Stimulated activated CD4-positive, alpha-beta T cell treated with anti-CD3 and anti-CD28 coated beads, Interleukin-15, amount 100 ng/mL, for 1 hour (primary cell): ENCODE data around the gene FOCAD.

ENCODE experiments used
- DNase-seq, 2 donors: peaks; one replicate each; pipeline ENCODE4 v3.0.0-alpha.2; 2020; ENCODE audit warnings: low read depth in 1 of 2, low spot score in 1 of 2

The FOCAD gene, protein sequence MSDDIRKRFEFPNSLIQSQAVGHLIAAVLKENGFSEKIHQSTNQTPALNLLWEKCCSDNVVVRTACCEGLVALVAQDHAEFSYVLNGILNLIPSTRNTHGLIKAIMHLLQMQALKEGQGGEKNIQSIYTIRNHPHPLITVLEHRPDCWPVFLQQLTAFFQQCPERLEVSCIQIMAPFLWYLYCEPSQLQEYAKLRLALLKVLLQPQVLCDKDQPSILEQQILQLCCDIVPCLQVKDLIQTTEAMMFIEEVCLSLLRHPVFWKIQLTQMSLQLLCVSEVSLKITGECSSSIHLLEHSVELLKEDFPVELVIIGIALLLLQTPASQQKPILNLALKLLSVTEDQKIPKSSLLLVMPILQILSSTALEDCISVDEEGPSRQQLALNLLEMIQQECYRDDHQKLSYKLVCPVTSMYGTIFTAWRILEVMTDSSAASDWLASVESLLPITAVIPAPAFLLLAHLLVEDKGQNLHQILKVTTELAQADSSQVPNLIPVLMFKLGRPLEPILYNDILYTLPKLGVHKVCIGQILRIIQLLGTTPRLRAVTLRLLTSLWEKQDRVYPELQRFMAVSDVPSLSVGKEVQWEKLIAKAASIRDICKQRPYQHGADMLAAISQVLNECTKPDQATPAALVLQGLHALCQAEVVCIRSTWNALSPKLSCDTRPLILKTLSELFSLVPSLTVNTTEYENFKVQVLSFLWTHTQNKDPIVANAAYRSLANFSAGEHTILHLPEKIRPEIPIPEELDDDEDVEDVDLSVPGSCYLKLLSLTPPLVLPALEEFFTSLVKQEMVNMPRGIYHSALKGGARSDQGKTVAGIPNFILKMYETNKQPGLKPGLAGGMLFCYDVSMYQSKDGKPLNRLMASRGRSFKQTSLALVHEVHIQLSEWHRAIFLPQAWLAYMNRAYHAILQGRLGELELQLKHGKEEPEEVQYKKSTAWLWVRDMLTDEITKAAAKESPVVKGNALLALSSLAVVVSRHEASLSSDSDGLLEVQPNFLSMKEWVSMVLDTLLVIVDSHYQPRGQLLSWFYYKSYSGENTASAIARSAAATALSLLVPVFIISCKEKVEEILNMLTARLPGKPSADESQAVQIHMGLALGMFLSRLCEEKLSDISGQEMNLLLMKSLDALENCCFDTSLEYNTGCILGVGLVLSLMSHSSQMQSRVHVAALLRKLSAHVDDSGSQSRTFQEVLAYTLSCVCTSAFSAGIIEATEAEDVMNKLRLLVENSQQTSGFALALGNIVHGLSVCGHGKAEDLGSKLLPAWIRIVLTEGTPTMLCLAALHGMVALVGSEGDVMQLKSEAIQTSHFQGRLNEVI (N-terminal part only)

DNA sequence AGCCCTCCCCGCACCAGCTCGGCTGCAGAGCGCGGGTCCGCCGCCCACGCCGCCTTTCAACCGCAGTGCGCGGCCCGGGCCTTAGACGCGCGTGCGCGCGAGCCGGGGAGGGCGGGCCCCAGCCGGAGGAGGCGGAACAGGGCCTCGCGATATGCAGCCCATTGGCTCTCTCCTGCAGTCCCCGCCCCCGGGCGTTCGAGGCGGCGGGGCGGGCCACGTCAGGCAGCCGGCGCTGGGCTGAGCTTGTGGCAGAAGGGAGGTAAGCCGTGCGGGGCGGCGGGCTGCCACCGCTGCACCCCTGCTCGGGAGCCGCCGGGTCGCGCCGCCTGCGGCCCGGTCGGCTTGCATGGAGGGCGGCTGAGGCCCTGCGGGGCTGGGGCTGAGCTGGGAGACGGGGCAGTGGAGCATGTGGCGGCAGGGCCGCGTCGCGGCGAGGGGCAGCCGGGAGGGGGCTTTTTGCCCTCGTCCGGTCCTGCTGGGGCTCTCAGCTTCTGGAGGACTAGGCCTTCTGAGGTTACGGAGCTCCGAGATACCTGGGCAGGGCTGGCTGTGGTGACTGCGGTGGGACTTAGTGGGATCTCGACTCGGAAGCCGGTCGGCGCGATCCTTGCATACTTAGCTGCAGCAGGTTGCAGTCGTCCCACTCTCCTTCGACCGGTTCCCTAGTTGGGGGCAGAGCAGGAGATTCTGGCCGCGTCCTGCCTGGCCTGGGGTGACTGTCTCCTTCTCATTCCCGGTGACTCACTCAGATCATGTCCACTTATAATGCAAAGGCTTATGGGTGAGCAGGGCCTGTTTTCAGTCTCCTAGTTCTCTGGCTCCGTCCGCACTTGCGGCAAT, at the start of gene FOCAD:
Gene FOCAD (plus strand): TSS at position 225 of the 840 bp plus-strand sequence. CDS start 31,095 bp downstream, outside the sequence.
- peak; percentile 92 to 96 for DNase-seq

DNA sequence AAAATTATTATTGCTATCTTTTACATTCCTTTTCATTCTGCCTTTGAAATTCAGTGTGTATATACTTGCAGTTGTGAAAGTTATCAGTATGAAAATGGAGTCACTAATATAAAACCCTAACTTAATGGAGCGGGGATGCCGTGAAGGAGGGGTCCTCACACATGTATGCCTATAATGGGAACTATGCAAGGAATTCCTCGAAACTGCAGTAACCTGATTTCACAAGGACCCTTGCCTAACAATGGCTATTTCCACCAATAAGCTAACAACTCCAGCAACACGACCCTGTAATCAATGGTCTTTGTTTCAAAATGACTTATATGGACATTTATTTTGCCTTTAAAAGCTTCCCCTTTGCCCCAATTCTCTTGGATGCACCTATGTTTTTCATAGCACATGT, 49.2 kb upstream of the FOCAD start:
- no peak for DNase-seq

DNA sequence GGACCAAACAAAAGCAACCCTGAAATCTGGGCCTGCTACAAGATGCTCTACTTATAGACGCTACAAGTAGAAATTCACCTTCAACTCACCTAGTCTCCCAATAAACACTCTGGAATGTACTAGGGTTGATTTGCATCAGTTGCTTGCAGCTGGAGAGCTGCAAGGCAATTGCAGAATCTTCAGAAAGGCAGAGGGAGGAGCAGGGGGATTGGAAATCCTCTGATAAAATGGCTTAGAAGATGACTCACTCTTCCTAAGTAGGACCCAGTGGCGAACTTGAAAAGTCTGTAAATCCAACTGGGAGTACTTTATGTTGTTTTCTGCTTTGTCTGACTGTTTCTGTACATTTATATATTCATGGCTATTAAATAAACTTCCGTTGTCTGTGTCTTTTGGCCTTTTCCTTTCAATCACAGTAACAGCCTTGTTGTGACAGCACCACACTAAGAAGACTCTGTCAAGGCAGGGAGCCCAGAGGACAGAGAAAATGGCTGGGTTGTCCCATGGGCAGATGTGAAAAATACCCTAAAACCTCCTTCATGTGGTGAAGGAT, 47.1 kb upstream of the FOCAD start:
- no peak for DNase-seq

DNA sequence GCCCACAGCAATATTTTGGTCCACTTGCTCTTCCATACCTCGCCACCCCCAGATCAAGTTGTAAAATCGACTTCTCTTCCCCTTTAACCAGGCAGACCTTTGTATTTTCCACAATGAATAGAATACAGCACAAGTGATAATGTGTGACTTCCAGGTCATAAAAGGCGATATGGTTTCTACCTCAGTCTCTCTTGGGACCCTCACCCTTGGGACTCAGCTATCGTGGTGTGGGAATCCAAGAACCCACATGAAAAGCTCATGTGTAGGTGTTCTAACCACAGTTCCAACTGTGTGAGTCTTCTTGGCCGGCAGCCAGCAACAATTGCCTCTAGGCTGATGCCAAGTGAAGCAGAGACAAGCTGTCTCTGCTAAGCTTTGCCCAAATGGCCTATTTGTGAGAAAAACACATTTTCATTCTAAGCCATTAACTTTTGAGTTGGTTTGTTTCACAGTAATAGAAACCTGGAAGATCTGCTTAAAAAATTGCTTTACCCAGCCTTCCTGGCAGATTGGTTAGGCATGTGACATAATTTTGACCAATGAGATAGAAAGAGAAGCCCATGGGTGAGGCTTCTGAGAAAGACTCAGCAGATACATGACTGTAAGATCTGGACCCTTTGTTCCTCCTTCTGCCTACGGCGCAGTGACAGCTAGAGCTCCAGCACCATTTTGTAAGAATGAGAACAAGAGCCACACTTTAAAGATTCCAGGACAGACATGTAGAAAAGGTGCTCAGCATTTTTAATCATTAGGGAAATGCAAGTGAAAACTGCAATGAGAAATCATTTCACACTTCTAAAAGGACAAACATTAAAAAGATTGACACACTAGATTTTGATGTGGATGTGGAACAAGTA, 43.5 kb upstream of the FOCAD start:
- peak; percentile 51 to 56 for DNase-seq

DNA sequence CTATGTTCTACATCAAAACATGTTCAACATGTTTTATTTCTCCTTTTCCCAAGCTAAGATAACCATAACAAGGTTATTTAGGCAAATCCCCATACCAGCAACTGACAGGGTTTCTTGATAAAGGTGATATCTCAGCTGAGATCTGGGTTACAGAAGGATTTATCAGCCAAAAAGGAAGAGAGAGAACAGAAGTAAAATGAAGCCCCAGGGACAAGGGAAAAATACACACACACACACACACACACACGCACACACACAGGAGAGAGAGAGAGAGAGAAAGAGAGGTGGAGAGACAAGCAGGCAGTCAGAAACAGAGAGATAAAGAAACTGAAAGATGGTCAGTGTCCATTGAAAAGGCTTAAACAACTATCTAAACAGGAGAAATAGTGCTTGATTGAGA, 42.0 kb upstream of the FOCAD start:
- DNase-seq = no peak

DNA sequence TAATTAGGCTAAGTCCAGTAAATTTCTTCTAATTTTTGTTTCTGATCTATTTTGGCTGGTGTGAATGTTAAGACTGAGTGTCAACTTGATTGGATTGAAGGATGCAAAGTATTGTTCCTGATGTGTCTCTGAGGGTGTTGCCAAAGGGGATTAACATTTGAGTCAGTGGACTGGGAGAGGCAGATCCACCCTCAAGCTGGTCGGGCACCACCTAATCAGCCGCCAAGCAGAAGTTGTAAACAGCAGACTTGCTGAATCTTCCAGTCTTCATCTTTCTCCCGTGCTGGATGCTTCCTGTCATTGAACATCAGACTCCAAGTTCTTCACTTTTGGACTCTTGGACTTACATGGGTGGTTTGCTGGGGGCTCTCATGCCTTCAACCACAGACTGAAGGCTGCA, 40.4 kb upstream of the FOCAD start:
- no peak for DNase-seq

DNA sequence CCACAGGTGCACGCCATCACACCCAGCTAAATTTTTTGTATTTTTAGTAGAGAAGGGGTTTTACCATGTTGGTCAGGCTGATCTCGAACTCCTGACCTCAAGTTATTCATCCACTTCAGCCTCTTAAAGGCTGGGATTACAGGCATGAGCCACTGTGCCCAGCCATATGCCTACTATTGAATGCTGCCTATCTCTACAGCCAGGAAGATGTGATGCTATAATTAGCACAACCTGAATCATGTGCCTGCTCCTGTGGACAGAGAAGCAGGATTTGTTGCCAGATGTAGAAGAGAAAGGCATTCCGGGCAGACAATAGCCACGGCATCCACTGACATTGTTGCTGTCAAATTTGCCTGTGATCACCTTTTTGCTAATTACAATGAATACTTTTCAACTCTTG, 37.4 kb upstream of the FOCAD start:
- DNase-seq = no peak

DNA sequence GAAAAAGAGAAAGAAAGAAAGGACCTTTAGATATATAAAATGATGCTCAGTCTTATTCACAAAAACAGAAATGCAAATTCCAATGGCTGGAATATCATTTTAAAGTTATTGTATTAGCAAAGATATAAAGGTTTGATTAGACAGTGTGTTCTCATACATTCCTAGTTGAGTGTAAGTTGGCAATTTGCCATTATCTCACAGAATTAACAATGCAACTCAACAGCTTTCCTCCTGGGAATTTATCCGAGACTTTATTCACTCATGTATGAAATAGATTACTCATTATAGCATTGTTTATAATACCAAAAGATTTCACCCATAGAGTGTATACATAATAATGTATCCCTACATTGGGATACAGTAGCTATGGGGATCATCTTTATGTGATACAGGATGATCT, 34.7 kb upstream of the FOCAD start:
- no peak for DNase-seq

DNA sequence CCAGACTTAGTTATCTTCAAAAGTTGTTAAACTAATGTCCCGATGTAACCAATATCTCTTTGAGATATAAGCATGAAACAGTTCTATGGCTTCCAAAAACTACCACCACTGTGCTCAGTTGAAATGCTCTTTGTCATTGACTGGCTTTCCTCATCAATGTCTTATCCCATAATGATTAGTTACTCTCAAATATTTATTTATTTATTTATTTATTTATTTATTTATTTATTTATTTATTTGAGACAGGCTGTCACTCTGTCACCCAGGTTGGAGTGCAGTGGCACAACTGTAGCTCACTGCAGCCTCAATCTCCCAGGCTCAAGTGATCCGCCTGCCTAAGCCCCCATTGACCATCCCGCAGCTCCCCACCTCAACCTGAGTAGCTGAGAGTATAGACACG, 33.7 kb upstream of the FOCAD start:
- no peak for DNase-seq

DNA sequence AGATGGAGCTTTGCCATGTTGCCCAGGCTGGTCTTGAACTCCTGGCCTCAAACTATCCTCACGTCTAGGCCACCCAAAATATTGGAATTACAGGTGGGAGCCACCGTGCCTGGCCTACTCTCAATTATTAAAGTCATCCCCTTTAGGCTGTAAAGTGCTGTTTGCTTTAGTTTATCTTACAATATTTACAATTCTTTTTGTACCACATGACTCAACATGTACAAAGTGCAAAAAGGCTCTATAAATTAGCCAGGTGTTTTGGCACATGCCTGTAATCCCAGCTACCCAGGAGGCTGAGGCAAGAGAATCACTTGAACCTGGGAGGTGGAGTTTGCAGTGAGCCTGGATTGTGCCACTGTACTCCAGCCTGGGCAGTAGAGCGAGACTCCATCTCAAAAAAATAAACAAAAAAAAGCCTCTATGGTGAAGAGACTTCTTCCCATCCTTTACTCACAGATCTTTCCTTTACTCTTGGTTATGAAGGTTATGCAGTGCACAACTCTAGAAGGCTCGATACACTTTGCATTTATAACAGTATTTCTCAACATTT, 33.2 kb upstream of the FOCAD start:
- DNase-seq = no peak

DNA sequence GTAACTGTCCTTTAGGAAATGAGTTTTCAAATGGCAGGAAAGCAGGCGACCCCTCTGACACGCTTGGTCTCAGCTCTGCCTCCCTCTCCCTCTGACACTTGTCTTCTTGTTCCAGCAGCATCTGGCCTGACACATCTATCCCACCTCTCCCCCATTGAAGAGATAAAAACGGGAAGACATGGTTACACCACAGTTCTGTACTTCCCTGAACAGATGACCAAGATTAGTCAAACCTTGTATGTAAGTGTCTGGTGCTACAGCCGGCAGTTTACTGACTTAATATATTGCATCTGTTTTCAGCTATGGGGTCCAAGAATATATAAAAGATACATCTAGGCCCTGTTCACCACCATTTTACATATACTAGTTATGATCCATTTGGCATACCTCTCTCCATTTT, 32.1 kb upstream of the FOCAD start:
- no peak for DNase-seq

DNA sequence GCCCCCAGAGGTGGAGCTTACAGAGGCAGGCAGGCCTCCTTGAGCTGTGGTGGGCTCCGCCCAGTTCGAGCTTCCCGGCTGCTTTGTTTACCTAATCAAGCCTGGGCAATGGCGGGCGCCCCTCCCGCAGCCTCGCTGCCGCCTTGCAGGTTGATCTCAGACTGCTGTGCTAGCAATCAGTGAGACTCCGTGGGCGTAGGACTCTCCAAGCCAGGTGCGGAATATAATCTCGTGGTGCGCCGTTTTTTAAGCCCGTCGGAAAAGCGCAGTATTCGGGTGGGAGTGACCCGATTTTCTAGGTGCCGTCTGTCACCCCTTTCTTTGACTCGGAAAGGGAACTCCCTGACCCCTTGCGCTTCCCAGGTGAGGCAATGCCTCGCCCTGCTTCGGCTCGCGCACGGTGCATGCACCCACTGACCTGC, 25.8 kb upstream of the FOCAD start:
- peak in 1 of 2 donors; percentile 17 for DNase-seq

DNA sequence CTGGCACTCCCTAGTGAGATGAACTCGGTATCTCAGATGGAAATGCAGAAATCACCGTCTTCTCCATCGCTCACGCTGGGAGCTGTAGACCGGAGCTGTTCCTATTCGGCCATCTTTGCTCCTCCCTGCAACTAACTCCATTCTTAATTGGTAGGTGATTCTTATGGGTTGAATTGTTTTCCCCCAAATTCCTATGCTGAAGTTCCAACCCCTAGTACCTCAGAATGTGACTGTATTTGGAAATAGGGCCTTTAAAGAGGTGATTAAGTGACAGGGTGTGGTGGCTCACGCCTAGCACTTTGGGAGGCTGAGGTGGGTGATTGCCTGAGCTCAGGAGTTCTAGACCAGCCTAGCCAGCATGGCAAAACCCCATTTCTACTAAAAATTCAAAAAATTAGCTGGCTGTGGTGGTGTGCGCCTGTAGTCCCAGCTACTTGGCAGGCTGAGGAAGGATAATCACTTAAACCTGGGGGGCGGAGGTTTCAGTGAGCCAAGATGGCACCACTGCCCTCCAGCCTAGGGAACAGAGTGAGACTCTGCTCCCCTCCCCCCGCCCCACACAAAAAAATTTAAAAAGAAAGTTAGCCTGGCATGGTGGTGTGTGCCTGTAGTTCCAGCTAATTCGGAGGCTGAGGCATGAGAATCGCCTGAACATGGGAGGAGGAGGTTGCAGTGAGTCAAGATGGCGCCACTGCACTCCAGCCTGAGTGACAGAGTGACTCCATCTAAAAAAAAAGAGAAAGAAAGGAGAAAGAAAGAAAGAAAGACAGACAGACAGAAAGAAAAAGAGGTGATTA, 25.2 kb upstream of the FOCAD start:
- no peak for DNase-seq

DNA sequence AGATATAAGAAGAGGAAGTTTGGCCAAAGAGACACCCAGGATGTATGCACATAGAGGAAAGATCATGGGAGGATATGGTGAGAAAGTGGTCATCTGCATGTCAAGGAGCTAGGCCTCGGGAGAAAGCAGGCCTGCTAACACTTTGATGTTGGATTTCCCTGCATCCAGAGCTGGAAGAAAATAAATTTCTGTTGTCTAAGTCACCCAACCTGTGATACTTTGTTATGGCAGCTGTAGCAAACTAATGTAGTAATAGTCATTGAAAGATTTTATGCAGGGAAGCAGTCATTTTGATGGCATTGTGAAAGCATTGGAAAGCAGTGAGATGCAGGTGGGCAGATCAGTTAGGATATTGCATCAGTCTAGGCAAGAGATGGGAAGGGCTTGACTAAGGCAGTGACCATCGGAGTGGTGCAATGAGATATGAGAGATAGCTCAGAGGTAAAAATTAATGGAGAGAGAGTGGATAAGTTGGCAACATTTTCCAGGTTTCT, 24.5 kb upstream of the FOCAD start:
- DNase-seq = no peak

DNA sequence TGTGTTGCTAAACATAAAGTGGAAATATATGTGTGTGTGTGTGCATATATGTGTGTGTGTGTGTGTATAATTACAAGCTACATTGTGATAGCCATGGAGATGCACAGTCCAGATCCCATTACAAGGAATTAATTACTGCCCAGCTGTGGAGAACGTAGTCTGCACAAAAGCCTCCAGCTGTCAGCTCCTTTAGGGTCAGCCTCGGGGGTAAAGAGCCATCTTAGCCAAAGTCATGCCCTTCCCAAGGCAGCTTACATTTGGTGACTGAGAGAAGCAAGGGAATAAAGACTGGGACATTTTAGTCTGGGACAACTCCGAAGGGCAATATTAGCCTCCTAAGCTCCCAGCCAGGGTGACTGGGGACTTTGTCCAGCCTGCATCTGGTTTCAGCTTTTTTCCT, 21.9 kb upstream of the FOCAD start:
- no peak for DNase-seq

DNA sequence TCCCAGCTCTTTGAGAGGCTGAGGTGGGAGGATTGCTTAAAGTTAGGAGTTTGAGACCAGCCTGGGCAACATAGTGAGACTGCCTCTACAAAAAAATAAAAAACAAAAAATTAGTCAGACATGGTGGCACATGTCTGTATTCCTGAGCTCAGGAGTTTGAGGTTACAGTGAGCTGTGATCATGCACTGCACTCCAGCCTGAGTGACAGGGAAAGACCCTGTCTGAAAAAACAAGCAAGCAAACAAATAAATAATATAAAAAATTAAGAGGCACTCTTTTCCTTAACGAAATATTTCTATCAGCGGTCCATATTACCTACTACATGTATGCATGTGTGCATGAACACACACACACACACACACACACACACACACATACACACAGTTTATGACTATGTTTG, 20.9 kb upstream of the FOCAD start:
- DNase-seq = no peak

DNA sequence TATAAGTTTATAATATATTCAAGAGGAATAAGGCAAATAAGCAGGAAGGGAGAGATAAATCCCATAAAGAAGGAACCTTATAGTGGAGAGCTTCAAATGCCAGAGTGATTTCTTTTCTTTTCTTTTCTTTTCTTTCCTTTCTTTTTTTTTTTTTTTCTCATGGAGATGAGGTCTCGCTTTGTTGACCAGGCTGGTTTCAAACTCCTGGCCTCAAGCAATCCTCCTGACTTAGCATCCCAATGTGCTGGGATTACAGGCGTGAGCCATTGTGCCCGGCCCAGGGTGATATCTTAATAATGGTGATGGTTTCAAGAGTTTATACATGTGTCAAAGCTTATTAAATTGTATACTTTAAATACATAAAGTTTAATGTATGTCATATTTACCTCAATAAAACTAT, 19.6 kb upstream of the FOCAD start:
- no peak for DNase-seq

DNA sequence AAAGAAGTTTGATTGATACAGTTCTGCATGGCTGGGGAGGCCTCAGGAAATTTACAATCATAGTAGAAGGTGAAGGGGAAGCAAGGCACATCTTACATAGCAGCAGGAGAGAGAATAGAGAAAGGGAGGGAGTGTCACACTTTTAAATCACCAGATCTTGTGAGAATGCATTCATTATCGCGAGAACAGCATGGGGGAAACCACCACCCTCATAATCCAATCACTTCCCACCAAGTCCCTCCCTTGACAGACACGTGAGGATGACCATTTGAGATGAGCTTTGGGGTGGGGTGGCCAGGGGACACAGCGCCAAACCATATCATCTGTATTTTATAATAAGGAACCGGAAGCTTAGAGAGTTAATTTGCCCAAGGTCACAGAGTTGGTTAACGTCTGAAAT, 13.7 kb upstream of the FOCAD start:
- no peak for DNase-seq
